GM21515 (cell line): ENCODE data around the gene NBEA.

Source experiments
- ATAC-seq: cut with Tn5 transposase; IDR thresholded peaks from one replicate; pipeline ENCODE4 v1.9.1; 2021; ENCODE audit not compliant: unreplicated experiment

NBEA gene

GRCh38 chr13:35472323-35472881 lies 530.3 kb downstream of the NBEA start:
- ATAC-seq = no peak

GRCh38 chr13:35473206-35473775 lies 531.2 kb downstream of the NBEA start:
- ATAC-seq = no peak

DNA sequence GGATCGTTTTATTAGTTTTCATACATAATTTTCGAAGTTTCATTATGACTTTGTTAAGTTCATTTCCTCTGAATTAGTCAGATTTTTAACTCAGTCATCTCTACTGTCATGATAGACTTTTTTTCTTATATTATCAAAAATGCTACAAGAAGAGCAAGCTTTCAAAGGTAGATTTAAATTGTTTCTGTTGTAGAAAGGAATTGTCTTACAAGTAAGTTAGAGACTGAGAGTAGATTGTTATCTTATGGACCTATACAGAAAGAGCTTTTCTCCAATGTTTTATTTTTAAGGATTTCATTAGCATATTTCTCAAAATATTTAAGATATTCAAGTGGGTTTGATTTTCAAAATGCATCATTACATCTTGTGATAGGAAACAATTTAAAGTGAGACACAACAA lies 531.7 kb downstream of the NBEA start:
- ATAC-seq = no peak

DNA sequence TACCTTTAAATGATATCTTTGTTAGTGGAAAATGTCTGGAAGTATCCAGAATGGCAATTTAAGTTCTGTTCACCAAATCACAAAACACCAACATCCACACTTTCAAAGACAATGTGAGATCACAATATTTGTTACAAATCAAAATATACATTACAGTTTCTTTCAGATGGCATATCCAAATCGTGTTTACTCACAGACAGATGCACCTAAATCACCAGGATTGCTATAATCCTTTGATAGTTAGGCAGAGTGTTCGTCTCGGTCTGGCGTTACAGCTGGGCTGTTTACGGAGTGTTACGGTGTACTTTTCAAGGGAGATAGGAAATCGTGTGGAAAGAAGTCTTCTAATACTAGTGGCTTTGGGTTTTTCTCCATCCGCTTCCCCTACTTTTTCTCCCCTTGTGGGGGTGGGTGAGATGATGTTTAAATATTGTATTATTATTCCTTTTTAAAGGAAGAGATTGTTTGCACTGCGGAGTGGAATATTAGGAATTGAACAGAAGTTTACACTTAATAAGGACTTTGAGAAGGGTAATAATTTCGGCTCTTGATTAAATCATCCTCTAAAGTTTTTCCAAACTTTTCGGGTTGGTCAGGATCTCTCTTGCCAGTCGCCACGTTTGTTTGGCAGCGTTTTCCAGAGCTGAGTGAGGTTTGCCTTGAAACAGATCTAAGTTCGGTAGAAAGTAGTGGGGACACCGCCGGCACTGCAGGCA lies 532.6 kb downstream of the NBEA start:
- no peak for ATAC-seq

DNA sequence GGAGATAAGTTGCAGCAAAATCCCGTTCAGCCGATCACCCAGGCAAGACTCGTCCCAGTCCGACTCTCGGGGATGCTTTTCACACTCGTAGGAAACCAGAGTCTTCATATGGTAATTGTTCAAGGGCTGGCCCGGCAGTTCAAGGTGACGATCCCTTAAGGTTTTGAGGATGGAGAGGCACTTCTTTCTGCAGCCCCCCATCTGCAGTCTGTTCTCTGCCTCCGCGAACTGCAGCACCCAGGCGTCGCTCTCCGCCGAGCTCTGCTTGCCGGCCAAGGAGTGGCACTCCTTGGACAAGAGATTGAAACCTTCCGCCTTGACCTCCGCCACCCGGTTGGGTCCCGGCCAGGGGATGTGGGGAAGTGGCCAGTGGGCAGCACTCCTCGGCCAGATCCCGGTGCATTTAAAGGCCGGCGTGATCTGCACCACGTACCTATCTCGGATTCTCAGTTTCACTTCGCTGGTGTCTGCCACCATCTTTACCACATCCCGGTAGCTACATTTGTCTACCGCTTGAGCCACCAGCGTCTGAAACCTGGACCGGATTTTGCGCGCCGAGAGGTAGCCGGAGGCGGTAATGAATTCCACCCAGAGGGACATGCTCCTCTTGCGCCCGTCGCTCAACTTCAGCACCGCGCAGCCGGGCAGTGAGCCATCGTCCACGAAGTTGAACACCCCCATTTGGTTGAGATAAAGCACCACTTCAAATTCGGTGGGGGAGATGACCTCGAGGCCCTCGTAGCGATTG lies 533.3 kb downstream of the NBEA start:
- ATAC-seq = no peak

- ATAC-seq = no peak
Observed at GRCh38 chr13:35475960-35476943, 534.2 kb downstream of the NBEA start, which contains the start of gene MAB21L1. MAB21L1 (minus strand) TSS chr13:35476689; CDS start chr13:35476138, 551 bp downstream.

- ATAC-seq = no peak
Observed at GRCh38 chr13:35477386-35477946, 535.4 kb downstream of the NBEA start.

GRCh38 chr13:35478271-35479037 lies 536.4 kb downstream of the NBEA start:
- ATAC-seq = no peak

DNA sequence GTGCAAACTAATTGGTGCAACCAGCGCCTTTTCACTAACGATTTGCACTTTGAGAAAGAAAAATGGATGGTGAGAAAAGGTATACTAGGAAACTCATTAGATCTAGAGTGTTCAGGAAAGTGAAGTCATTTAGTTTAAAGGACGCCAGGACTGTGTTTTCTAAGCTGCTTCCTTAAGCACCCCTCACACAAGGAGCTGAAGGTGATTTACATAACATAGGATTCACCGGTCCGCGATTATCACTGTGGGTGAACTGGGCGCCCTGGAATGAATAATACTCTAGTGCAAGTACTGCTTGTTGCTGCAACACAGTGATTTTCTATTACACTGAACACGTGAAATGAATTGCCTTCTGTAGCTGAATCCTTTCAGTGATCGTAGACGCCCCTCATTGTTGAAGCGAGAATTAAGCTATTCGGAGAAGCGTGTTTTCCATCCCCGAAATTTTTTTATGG lies 537.0 kb downstream of the NBEA start:
- no peak for ATAC-seq

DNA sequence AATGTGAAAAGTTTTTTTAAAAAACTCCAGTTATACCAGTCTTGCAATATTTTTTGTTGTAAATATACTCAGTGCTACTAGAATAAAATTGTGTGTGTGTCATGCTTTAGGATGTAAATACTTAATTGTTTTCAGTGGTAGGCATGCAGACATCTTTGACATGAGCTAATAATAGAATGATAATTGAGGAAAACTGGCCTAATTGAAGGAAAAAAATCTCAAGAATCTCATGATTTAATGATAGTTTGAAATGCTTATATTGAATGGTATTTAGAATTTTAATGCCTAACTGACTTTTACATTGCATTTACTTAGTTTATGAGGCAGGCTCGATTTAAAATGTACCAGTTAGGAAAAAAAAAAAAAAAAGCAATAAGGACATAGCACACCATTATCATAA lies 537.6 kb downstream of the NBEA start:
- ATAC-seq = no peak

GRCh38 chr13:35480346-35480745 lies 538.3 kb downstream of the NBEA start:
- no peak for ATAC-seq

GRCh38 chr13:35481777-35482176 lies 539.7 kb downstream of the NBEA start:
- no peak for ATAC-seq

GRCh38 chr13:35482527-35482926 lies 540.5 kb downstream of the NBEA start:
- no peak for ATAC-seq

- no peak for ATAC-seq
Observed at GRCh38 chr13:35483761-35484160, 541.7 kb downstream of the NBEA start.

DNA sequence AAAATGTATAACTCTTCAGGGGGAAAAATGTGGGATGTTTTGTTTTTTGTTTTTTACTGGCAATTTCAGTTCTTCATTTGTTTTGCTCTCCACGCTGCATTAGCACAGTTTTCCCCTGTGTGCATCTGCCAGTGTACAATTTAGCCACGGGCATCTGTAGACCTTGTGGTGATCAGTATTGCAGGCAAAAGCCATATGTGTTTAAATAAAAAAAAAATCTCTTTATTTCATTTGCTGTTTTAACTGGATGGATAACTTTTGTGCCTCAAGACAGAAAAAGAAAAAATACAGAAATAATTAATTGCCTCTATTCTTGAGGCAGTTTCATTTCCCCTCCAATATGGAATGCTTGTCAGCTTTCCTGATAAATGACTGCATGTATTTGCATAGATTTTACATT lies 542.3 kb downstream of the NBEA start:
- ATAC-seq = no peak

- ATAC-seq = no peak
Observed at GRCh38 chr13:35485424-35485823, 543.4 kb downstream of the NBEA start.

- ATAC-seq = no peak
Observed at GRCh38 chr13:35489050-35489449, 547.0 kb downstream of the NBEA start.

DNA sequence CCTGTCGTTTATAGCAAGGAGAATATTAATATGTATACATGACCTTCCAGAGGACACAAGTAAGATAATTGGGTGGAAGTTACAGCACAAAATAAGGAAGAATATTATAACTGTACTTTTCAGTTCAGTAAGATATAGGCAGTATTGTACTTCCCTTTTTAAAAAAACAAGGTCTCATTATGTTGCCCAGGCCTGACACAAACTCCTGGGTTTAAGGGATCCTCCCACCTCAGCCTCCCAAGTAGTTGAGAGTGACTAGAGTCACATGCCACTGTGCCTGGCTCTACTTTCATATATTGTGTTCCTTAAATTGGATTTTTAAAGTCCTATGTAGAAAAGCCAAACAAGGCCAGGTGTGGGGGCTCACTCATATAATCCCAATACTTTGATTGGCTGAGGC lies 553.9 kb downstream of the NBEA start:
- ATAC-seq = no peak

DNA sequence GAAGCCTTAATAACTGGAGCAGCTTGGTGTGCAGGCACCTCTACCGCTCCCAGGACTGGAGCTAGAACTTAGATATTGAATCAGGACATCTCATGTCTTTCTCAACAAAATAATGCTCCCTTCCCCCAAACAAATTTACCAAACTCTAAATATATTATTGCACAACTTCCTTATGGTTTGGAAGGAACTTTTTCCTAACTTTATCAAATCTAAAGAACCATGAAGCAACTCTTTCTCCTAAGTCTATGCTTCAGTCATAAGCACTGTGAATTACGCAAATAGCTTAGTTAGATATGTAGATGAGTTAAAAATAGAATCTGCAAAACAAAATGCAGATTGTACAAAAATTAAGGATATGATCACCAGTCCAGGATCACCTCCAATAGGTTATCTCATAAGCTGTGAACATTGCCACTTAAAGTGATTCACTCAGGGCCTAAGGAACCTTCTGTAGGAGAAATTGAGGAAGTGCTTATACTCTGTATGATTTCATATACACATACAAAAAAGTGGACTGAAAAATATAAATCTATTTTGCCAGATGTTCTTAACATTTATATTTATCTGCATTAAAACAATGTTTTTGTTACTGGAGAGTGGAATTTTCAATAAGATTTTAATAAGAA lies 554.8 kb downstream of the NBEA start:
- no peak for ATAC-seq
